Pancreas (tissue), 10 donors: Measurements from ENCODE around the gene DBT. TPM values are rescaled to one million over a fixed set of nuclear protein-coding genes. Genes with fewer than 3 reads are reported as not detected.
A peak's percentile ranks its signal among the peaks of the same experiment; 100 is the strongest.

Experiments used
- ATAC-seq, 4 donors: fragments of 200-7000 bp; cut with Tn5 transposase; one replicate each; pipeline versions ENCODE4 v1.8.0 to v1.9.1; 2020; ENCODE audit warnings: mild to moderate bottlenecking in 4 of 4, moderate library complexity in 4 of 4
- DNase-seq, 6 donors: peaks; one replicate each; pipeline ENCODE4 v3.0.0-alpha.2; 2020
- FAIRE-seq: peaks from 2 replicates; lab custom pipeline; 2012; peaks lifted over from hg19 to GRCh38; lab: Jason Lieb, UNC
- H3K27ac ChIP-seq, 4 donors: fragments of 200-600 bp; sonication (generic); 1 replicate in 3 of 4; 2 replicates in 1 of 4; pipeline versions ENCODE4 v1.5.0 to v1.8.0; 2020
- H3K27me3 ChIP-seq, 4 donors: fragments of 200-600 bp; one replicate each; pipeline ENCODE4 v1.8.0; 2021
- H3K36me3 ChIP-seq, 3 donors: fragments of 200-600 bp; sonication (generic) in 1 of 3; one replicate each; pipeline versions ENCODE4 v1.5.0 to v1.8.0; 2020 to 2021
- H3K4me1 ChIP-seq, 3 donors: fragments of 200-600 bp; one replicate each; pipeline ENCODE4 v1.8.0; 2021
- H3K4me3 ChIP-seq, 4 donors: fragments of 200-600 bp; sonication (generic) in 2 of 4; one replicate each; pipeline versions ENCODE4 v1.5.0 to v1.8.0; 2020 to 2021
- H3K9me3 ChIP-seq, 4 donors: fragments of 200-600 bp; one replicate each; pipeline ENCODE4 v1.8.0; 2021
- WGBS, 2 donors: extraction: QIAGEN DNeasy Blood & Tissue Kit; methylation state at CpG; one replicate each; pipeline ENCODE4 v1.1.7; 2013; 5-methylcytosine and 5-hydroxymethylcytosine counted together
- intact Hi-C, 3 donors: fragments of 100-400 bp; cut with DNase I; formaldehyde crosslinking; loops; one replicate each; pipeline versions ENCODE4 v1.11.1 to v1.14.2; 2022
- polyA plus RNA-seq, 2 donors: library from polyadenylated mRNA; stranded (reverse); fragments of 200-250 nt; gene quantifications; one replicate each; pipeline ENCODE4 v1.2.3, GENCODE V29; 2013
- total RNA-seq, 6 donors: library from RNA; stranded (reverse); fragmentation: NEBNext Ultra II Directional in 4 of 6; extraction: Animal tissue kit (Norgen Biotek cat#: 25700) in 4 of 6; gene quantifications; one replicate each; pipeline versions ENCODE4 v1.2.1 to v1.2.4, GENCODE V29; 2021 to 2023
- TF ChIP-seq, protein P1 (sequence below), 4 donors: fragments of 200-600 bp; sonication (generic) in 3 of 4; IDR thresholded peaks; one replicate each; pipeline versions ENCODE4 v1.5.0 to v1.8.0; 2021; ENCODE audit warnings: antibody characterized with exemption in 4 of 4
- donor health status: healthy with polysubstance abuse.
- donor health status: DM: no; HTN: no; CAD: no; lungs with moderate emphysema.
- donor health status: DM: no; HTN: no; CAD: no.
- donor health status: control.
- donor health status: control.
- donor health status: Bipolar disorder and iron deficiency.
- donor health status: DM: yes; HTN: yes; CAD: no.
- donor health status: DM: no; HTN: no; CAD: no.
- donor health status: DM: no; HTN: no; CAD: no.
- donor health status: DM: yes; HTN: yes; CAD: no.

The DBT gene
- total and polyA plus RNA-seq, 8 donors: 1.7 to 12.8 (median 8.9) TPM

DNA sequence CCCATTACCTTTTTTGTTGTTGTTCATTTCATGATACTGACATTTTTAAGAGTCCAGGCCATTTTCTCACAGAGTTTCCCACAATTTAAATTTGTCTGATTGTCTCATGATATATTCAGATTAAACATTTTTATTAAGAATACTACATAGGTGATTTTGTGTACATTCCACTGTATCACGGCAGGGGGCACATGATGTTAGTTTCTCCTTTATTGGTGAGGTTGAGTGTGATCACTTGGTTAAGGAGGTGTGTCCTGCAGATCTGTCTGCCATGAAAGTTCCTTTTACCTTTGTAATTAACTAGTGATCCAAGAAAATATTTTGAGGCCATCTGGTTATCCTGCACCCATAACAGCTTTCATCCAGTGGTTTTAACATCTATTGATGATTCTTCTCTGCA is 28.2 kb upstream of the DBT start:
- FAIRE-seq: no peak
- H3K4me3 ChIP-seq: no peak overlapping the region
- WGBS, 2 donors: 81 to 82% methylated on average over 1 of the region's 1 CpG

DNA sequence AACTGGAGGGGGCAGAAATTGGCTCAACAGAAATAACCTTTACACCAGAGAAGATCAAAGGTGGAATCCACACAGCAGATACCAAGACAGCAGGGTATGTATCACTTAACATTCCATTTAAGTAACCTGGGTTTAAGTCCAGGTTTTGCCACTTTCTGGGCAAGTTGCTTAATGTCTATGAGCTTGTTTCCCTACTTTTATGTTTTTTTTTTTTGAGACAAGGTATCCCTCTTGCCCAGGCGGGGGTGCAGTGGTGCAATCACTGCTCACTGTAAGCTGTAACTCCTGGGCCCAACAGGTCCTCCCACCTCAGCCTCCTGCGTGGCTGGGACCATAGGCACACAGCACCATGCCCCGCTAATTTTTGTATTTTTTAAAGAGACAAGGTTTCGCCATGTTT is 18.6 kb upstream of the DBT start:
- Histone ChIP-seq H3K27ac (no peak overlapping the region), H3K4me1 (peaks cover 4 to 16% (median 7%) of the 10 kb centered on the region in 3 donors), H3K9me3 (no peaks in the 10 kb centered on the region), H3K4me3 (no peak overlapping the region), H3K27me3 (no peaks in the 10 kb centered on the region), H3K36me3 (peaks cover 0 to 19% (median 3%) of the 10 kb centered on the region in 3 donors)
- intact Hi-C loops: no loop called here
- 97 to 99% methylated on average over 4 of the region's 4 CpGs for WGBS, 2 donors
- ATAC-seq: no peak
- TF ChIP-seq, protein P1, sequence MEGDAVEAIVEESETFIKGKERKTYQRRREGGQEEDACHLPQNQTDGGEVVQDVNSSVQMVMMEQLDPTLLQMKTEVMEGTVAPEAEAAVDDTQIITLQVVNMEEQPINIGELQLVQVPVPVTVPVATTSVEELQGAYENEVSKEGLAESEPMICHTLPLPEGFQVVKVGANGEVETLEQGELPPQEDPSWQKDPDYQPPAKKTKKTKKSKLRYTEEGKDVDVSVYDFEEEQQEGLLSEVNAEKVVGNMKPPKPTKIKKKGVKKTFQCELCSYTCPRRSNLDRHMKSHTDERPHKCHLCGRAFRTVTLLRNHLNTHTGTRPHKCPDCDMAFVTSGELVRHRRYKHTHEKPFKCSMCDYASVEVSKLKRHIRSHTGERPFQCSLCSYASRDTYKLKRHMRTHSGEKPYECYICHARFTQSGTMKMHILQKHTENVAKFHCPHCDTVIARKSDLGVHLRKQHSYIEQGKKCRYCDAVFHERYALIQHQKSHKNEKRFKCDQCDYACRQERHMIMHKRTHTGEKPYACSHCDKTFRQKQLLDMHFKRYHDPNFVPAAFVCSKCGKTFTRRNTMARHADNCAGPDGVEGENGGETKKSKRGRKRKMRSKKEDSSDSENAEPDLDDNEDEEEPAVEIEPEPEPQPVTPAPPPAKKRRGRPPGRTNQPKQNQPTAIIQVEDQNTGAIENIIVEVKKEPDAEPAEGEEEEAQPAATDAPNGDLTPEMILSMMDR (IDR thresholded peaks at IDR 0.05): no peak
- DNase-seq: no peak
- FAIRE-seq: no peak

More for the DNA sequence above, 28.2 kb upstream of the DBT start:
- intact Hi-C loops: no loop called here
- Histone ChIP-seq H3K27ac (no peak overlapping the region), H3K36me3 (peaks cover 7 to 40% (median 11%) of the 10 kb centered on the region in 3 donors), H3K27me3 (no peaks in the 10 kb centered on the region), H3K4me1 (peaks cover 0 to 6% (median 0%) of the 10 kb centered on the region in 3 donors), H3K9me3 (no peaks in the 10 kb centered on the region)
- TF ChIP-seq, protein P1 (IDR thresholded peaks at IDR 0.05): no peak
- ATAC-seq (no peak), DNase-seq (no peak)

DNA sequence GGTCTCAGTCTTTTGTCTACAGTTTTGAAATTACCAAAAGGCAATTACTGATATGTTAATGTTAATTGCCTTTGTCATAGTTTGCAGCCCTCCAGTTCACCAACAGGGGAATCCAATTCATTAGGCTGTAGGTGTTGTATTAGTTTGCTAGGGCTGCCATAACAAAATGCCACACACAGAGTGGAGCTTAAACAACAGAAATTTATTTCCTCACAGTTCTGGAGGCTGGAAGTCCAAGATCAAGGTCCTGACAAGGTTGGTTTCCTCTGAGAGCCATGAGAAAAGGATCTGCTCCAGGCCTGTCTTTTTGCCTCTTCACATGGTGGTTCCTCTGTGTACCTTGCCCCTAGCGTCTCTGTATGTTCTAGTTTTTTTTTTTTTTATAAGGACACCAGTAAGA is 17.6 kb upstream of the DBT start:
- Histone ChIP-seq H3K4me1 (peaks cover 4 to 16% (median 7%) of the 10 kb centered on the region in 3 donors), H3K9me3 (no peaks in the 10 kb centered on the region), H3K27me3 (no peaks in the 10 kb centered on the region), H3K27ac (no peak overlapping the region), H3K4me3 (peak overlapping the region in 3 of 4 donors; percentile 77 to 100 (median 96)), H3K36me3 (peaks cover 0 to 19% (median 3%) of the 10 kb centered on the region in 3 donors)
- FAIRE-seq (no peak), ATAC-seq (no peak), DNase-seq (no peak)
- intact Hi-C loops: no loop called here
- TF ChIP-seq, protein P1 (IDR thresholded peaks at IDR 0.05): no peak
- WGBS, 2 donors: 89% methylated on average over 1 of the region's 1 CpG

DNA sequence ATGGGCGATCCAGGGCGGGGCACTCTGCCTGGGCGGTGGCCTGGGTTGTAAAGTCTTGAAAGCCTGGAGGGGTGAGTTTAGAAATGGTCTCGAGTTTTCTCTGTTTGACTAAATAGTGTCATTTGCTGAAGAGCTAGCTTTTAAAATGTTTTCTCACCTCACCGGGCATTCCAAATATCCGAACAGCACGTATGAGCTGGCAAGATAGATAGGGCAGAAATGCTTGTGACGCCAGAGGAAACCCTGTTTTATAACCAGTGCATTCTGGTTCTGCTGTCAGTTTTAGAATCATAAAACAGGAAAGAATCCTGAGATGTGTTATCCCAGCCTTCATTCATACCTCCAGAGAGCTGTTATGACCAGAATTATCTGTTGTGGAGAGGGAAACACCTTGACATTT is 17.1 kb upstream of the DBT start:
- H3K9me3 ChIP-seq: no peaks in the 10 kb centered on the region
- peak overlapping the region; percentile 56 to 83 (median 63) for H3K27ac ChIP-seq
- peaks cover 4 to 16% (median 7%) of the 10 kb centered on the region in 3 donors for H3K4me1 ChIP-seq
- TF ChIP-seq, protein P1 (IDR thresholded peaks at IDR 0.05): no peak
- 0% methylated on average over 8 of the region's 8 CpGs for WGBS, 2 donors
- peaks cover 0 to 13% (median 3%) of the 10 kb centered on the region in 3 donors for H3K36me3 ChIP-seq
- intact Hi-C loops: no loop called here
- FAIRE-seq (no peak), DNase-seq (no peak), ATAC-seq (peak; percentile 22 to 56 (median 48))
- peak overlapping the region; percentile 59 to 100 (median 86) for H3K4me3 ChIP-seq
- no peaks in the 10 kb centered on the region for H3K27me3 ChIP-seq
